Measurements from ENCODE around the gene MMP17.

MMP17 gene

DNA sequence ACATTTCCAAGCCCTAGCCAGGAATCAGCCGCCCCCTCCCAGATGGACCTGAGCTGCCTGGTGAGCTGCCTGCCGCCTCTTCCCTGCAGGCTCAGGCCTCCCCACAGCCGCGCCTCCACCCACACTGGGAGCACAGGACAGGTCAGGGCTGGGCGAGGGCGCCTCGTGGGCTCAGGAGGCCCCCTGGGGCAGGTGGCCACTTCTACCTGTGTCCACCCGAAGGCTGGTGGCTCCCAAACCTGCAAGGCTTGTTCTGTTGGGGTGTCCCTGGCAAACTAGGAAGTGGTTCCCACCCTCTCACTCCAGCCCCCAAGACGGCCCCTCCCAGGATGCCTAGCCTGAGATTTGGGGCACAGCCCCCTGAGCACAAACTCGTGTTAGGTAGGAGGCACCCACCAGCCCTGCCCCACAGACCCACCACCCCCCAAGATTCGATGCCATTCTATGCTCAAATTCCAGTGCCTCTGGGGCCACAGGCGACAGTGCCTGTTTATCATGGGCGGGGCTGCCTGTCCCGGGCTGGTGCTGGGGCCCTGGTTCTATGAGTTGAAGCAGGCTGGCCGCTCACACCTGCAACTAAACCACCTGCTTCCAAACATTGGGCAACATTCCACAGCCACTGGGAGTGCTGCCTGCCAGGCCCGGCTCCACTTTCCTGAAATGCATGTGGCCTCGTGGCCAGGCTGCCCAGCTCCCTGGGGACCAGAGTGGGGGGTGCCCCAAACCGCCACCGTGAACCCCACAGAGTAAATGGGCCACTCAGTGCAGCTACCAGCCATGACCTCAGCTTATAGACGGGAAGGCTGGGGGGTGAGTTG lies 6.8 kb downstream of the MMP17 start:
- H3K4me1 ChIP-seq (ENCODE audit: control insufficient read depth, insufficient read depth, low read length) = peaks cover 6% of the 10 kb centered on the region; the same call in 1 of the 2 replicates
- POLR2A ChIA-PET = no interaction called here
- CTCF ChIA-PET = interaction anchor here (0.6 to 1.8 kb wide), 5 partner anchors 9 to 223 kb away, joined by 3 to 6 read pairs (median 3); no protein-coding TSS in a partner anchor
- no peaks in the 10 kb centered on the region for H3K9me3 ChIP-seq (ENCODE audit: control insufficient read depth, insufficient read depth, low read depth, low read length)
- no peak overlapping the region for H3K4me3 ChIP-seq (ENCODE audit: low read depth, low read length)
- H3K27ac ChIP-seq (ENCODE audit: extremely low read depth, low read depth, low read length) = no peak overlapping the region
- no peaks in the 10 kb centered on the region for H3K36me3 ChIP-seq (ENCODE audit: control insufficient read depth in 2 of 2, insufficient read depth in 1 of 2, low read length in 2 of 2)
- TF ChIP-seq ZNF48 (tag by site-specific recombination; IDR thresholded peaks at IDR 0.05) (no peak), RBAK (tag by site-specific recombination; IDR thresholded peaks at IDR 0.05) (no peak), ZNF544 (tag by site-specific recombination; IDR thresholded peaks at IDR 0.05) (no peak), ZNF239 (tag by site-specific recombination; IDR thresholded peaks at IDR 0.05) (no peak), ZBTB10 (tag by site-specific recombination; IDR thresholded peaks at IDR 0.05) (no peak), ZNF404 (tag by site-specific recombination; IDR thresholded peaks at IDR 0.05) (no peak), ZNF223 (tag by site-specific recombination; IDR thresholded peaks at IDR 0.05) (no peak), AEBP2 (tag by site-specific recombination; IDR thresholded peaks at IDR 0.05; ENCODE audit: borderline replicate concordance) (no peak), ZBTB20 (tag by site-specific recombination; IDR thresholded peaks at IDR 0.05) (0 out of 2 replicates have a peak, but pooled peaks have one; percentile 14), ZNF335 (tag by site-specific recombination; conservative IDR thresholded peaks at IDR 0.05) (peak; percentile 18), GLIS1 (tag by site-specific recombination; IDR thresholded peaks at IDR 0.05) (peak; percentile 81), WT1 (tag by site-specific recombination; IDR thresholded peaks at IDR 0.05) (no peak), TRIM28 (IDR thresholded peaks at IDR 0.05; ENCODE audit: borderline replicate concordance, low read length) (no peak), ZNF549 (tag by site-specific recombination; IDR thresholded peaks at IDR 0.05) (no peak), GLIS2 (tag by site-specific recombination; IDR thresholded peaks at IDR 0.05) (no peak; the same call in none of the 2 replicates), ZIC2 (tag by site-specific recombination; IDR thresholded peaks at IDR 0.05) (peak; percentile 50; the same call in 1 of the 2 replicates), ZNF571 (tag by site-specific recombination; IDR thresholded peaks at IDR 0.05) (no peak), ZNF266 (tag by site-specific recombination; IDR thresholded peaks at IDR 0.05; ENCODE audit: low read depth) (no peak), ZFHX2 (tag by site-specific recombination; conservative IDR thresholded peaks at IDR 0.05) (peak; percentile 59), ZNF521 (tag by site-specific recombination; IDR thresholded peaks at IDR 0.05) (no peak), ZNF280D (tag by site-specific recombination; IDR thresholded peaks at IDR 0.05) (no peak), ZNF214 (tag by site-specific recombination; IDR thresholded peaks at IDR 0.05; ENCODE audit: borderline replicate concordance) (no peak), ZNF155 (tag by site-specific recombination; IDR thresholded peaks at IDR 0.05) (no peak)
- TF ChIP-seq, protein P1, sequence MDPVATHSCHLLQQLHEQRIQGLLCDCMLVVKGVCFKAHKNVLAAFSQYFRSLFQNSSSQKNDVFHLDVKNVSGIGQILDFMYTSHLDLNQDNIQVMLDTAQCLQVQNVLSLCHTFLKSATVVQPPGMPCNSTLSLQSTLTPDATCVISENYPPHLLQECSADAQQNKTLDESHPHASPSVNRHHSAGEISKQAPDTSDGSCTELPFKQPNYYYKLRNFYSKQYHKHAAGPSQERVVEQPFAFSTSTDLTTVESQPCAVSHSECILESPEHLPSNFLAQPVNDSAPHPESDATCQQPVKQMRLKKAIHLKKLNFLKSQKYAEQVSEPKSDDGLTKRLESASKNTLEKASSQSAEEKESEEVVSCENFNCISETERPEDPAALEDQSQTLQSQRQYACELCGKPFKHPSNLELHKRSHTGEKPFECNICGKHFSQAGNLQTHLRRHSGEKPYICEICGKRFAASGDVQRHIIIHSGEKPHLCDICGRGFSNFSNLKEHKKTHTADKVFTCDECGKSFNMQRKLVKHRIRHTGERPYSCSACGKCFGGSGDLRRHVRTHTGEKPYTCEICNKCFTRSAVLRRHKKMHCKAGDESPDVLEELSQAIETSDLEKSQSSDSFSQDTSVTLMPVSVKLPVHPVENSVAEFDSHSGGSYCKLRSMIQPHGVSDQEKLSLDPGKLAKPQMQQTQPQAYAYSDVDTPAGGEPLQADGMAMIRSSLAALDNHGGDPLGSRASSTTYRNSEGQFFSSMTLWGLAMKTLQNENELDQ (tag by site-specific recombination; IDR thresholded peaks at IDR 0.05; ENCODE audit: low read depth) = no peak
- TF ChIP-seq, protein P2, sequence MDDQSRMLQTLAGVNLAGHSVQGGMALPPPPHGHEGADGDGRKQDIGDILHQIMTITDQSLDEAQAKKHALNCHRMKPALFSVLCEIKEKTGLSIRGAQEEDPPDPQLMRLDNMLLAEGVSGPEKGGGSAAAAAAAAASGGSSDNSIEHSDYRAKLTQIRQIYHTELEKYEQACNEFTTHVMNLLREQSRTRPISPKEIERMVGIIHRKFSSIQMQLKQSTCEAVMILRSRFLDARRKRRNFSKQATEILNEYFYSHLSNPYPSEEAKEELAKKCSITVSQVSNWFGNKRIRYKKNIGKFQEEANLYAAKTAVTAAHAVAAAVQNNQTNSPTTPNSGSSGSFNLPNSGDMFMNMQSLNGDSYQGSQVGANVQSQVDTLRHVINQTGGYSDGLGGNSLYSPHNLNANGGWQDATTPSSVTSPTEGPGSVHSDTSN (CRISPR knock-in tag; IDR thresholded peaks at IDR 0.05) = no peak
